G401 (cell line): ENCODE data around the gene NT5C. TPM values are rescaled to one million over a fixed set of nuclear protein-coding genes. Genes with fewer than 3 reads are reported as not detected.
A peak's percentile ranks its signal among the peaks of the same experiment; 100 is the strongest.

Source experiments
- DNase-seq: peaks from one replicate; pipeline ENCODE4 v3.0.0-alpha.2; 2015; ENCODE audit warnings: low spot score
- in situ Hi-C: cut with HindIII; loops from 2 replicates; pipeline ENCODE4 v1.10.0; 2016; ENCODE audit warnings: low sequenced_read_pairs, mixed read lengths
- total RNA-seq: library from RNA; depleted of rRNA; stranded (reverse); fragments of >200 nt; shearing (Covaris generic); gene quantifications from 2 replicates; pipeline ENCODE4 v1.2.3, GENCODE V29; 2014

NT5C gene
- total RNA-seq, 1 experiment from 2014 or later: 104 TPM

DNA sequence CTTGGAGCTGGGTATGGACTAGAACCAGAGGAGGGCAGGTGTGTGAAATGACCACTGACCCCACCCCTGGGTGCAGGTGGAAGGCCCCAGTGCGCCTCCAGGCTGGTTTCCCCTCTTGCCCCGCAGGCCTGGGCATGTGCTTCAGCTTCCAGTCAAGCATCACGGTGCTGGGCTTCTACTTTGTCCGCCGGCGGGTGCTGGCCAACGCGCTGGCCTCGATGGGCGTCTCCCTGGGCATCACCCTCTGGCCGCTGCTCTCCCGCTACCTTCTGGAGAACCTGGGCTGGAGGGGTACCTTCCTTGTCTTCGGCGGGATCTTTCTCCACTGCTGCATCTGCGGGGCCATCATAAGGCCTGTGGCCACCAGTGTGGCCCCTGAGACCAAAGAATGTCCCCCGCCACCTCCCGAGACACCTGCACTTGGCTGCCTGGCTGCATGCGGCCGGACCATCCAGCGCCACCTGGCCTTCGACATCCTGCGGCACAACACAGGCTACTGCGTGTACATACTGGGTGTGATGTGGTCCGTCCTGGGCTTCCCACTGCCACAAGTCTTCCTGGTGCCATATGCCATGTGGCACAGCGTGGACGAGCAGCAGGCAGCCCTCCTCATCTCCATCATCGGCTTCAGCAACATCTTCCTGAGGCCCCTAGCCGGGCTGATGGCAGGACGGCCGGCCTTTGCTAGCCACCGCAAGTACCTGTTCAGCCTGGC, 31.5 kb downstream of the NT5C start:
- in situ Hi-C loops: no loop called here
- DNase-seq: no peak

DNA sequence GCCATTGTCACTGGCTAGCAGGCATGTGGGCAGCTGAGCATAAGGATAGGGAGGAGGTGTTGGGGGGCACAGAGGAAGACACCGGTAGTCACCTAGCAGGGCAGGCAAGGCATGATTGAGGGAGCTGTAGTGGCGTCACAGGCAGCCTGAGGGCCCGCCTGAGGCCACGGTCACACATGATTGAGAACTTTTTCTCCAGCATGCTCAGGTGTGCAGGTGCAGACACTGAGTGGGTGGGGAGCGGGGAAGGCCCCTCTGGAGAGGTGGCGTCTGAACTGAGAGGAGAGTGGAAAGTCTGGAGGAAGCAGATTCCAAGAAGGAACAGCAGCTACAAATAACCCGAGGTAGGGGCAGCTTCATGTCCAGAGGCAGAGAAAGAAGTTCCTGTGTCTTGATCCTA, 32.7 kb downstream of the NT5C start:
- in situ Hi-C loops: no loop called here

DNA sequence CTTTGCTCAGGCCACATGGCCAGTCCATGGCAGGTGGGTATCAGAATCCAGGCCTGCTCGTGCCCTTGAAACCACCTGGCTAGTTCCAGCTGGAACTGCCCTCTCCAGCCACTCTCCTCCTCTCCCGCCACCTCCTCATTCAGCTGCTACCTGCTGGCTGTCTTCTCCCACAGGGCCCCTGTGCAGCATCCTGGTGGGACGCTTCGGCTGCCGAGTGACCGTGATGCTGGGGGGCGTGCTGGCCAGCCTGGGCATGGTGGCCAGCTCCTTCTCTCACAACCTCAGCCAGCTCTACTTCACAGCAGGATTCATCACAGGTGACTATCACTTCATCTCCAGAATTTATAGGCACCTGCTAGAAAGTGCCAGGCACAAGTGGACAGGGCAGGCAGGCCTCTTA, 33.7 kb downstream of the NT5C start:
- in situ Hi-C loops: no loop called here

More for the DNA sequence above, 32.7 kb downstream of the NT5C start:
- DNase-seq: no peak

DNA sequence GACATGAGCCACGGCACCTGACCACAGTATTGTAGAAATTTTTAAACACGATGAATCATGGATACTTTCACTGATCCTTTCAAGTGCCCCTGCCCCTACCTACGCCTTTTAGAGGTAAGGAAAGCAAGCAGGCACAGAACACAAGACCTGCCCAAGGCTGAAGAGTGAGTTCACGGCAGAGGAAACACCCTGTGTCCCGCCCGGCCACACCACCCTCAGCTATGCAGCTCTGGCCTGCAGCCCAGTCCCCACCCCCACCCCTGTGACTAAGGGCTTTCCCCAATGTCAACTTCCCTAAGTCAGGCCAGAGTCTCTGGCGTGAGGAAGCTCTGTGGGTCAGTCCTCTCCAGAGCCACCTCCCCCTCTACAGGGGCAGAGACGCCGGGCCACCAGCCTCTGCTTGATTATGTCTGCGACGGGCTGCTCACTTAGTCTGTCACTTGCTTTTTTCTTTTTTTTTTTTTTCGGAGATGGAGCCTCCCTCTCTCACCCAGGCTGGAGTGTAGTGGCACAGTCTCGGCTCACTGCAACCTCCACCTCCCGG, 35.4 kb downstream of the NT5C start:
- in situ Hi-C loops: no loop called here
- DNase-seq: no peak

More for the DNA sequence above, 33.7 kb downstream of the NT5C start:
- DNase-seq: no peak

DNA sequence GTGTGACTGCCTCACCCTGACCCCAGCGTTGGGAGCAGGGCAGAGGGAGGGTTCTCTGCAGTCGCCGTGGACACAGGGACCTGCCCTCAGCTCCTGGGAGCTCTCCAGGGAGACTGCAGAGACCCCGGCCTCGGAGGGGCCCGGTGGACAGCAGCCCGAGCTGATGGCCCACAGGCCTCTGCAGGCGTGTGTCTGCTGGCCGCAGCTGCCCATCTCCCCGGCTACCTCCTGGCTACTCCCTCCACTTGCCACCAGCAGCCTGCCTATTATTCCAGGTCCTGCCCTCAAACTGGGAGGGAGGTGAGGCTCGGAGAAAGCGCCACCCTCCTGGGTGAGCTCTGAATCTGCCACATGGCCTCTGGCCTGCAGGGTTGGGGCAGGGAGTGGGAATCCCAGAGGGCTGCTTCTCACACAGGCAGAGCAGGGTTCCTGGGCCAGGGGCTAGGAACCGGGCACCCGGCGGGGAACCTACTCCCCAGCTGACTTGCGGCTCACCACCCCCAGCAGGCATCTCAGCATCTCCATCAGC, 36.6 kb downstream of the NT5C start:
- in situ Hi-C loops: no loop called here
- DNase-seq: no peak

DNA sequence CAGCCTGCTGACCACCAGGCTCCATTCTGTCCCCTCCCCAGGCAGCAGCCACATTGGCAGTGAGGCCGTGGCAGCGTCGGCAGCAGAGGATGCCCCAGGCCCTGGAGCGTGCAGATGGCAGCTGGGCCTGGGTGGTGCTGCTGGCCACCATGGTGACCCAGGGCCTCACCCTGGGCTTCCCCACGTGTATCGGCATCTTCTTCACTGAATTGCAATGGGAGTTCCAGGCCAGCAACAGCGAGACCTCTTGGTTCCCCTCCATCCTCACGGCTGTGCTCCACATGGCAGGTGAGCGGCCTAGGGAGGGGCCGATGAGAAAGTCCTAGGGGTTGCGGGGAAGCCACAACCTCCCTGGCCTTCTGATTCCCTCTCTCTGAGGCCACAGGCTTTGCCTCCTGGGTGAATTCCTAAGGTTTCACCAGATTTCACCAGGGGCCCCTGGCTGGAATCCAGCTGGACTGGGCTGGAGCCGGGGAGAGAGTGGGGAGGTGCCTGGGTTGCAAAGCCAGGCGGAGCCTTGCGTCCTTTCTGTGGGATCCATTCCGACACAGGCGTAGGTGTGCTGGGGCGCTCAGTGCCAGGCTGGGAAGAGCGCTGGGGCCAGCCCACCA, 37.9 kb downstream of the NT5C start:
- no peak for DNase-seq
- in situ Hi-C loops: no loop called here

DNA sequence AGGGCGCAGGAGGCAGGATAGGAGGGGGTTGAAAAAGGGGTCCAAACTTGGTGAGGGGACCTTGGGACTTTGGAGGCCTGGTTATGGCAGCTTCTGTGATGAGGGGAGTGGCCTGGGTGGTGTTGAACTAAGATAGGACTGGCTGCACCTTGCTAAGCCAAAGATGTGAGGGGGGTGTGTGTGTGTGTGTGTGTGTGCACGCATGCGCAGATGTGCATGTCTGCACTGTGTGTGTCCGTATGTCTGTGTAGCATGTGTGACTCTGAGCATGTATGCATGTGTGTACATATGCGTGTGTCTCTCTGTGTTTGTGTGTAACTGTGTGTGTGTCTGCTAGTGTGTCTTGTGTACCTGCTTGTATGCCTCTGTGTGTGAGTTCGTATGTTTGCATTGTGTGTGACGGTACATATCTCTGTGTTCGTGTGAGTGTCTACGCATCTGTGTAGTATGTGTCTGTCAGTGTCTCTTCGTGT, 39.7 kb downstream of the NT5C start:
- no peak for DNase-seq
- in situ Hi-C loops: no loop called here

DNA sequence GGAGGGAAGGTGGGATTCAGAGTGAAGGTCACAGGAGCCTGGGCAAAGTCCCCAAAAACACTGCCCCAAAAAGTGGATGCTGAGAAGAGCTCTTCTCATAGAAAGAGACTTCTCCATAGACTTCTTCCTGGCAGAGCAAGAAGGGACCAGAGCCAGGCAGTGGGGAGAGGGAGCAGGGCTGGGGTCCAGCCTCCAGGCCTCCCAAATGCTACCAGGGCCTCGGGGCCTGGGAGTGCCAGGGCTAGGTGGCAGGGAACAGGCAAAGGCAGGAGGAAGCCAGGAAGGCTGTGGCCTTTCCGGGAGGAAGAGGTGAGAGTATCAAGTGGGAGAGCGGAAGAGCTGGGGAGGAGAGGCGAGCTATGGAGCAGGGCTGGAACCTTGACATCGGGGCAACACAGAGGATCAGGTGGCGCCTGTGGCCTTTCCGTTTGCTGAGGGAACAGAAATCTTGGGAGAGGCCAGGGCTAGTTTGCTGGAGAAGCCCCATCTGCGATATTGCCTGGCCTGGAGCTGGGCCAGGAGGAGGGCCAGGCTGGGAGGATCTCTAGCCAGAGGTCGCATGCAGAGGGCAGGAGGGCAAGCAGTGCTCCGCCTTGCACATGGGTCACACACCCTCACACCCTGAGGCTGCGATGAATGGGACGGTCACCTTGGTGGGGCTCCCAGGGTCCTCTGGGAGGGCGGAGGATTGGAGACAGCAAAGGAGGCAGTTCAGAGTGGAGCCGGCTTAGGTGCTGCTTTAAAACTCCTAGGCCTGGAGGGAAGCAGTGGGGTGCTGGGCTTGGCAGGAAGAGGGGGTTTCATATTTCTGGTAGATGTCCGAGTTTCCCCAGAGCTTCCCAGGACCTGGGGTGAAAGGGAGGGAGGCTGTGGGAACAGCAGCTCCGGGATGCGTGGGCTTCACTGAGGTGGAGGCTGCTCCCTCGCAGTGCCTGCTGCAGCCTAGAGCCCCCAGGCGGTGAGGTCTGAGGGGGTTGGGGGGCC, 40.4 kb downstream of the NT5C start:
- no peak for DNase-seq
- in situ Hi-C loops: no loop called here

DNA sequence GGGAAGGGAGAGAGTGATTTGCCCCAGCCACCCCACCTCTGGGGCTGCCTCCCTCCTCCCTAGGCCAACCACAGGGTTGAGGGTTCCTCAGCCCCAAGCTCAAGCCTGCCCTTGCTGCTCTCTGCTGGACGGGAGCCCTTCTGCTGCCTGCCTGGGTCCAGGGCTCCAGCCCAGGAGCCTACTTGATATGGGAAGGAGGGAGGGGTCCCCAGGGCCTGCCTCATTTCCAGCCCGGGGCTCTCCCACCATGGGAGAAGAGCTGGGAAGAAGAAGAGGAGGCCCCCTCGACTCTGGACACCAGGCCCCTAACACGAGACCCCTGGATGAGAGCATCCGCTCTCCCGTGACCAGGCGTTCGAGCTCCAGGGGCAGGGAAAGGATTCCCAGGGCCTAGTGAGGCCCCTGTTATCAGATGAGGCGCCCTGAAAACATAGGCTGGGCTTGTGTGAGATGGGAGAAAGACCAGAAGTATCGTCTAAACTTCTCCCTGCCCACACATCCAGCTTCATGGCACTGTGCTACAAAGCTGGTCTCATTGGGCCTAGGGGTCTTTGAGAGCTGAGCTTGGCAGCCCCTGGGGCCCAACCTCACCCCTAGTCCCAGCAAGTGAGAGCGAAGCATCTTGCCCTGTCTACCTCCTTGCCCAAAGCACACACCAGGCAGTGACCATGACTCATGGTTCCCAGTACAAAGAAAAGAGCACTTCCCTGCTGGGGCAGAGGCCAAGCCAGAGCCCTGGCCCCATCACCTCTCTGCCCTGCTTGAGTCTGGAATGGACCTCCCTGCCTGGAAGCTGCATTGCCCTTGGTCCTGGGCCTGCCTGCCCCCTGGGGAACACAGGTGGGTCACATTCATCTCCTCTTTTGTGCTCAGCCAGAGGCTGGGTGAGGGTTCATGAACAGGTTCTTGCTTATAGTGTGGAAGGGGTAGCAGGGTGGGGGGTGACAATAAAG, 42.8 kb downstream of the NT5C start:
- DNase-seq: no peak
- in situ Hi-C loops: no loop called here

DNA sequence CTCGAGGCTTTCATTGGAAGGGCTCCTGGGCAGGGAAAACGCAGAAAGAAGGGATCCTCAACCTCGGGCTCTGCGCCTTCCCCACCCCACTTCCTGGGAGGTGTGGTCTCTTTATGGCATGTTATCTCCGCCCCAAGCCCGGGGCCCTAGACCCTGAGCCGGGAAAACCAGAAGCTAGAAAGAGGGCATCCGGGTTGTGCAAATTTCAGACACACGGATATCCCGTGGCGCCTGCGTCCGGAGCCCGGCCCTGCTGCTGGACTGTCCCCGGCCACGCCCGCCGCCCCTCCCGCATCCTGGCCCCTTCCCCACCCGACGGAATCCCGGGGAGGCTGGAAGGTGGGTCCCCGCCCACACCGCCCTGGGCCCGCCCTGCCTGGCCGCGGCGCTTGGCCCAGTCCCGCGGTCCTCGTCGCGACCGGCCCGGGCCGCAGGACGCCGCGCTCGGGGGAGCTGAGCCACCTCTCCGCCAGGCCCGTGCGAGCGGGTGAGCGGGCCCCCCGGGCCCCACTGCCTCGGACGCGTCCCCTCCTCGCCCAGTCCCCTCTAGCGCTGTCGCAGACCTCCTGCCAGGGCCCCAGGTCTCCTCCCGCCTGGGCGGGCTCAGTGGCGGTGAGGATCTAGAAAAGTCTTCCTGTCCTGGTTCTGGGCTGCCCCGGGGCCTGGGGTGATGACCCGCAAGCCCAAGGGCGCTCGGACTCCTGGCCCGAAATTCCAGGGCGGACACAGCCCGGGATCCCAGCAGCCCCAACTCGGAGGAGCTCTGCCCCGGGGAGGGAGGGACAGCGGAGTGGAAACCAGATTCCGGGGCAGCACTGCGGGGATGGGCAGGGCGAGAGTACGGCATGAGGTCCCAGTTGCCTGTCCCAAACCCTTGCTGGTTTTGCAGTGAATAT, 43.7 kb downstream of the NT5C start, which contains the start of gene SLC16A5:
SLC16A5 (plus strand) TSS at position 397 of the 896 bp plus-strand sequence. CDS start 5,683 bp downstream, outside the sequence.
- DNase-seq: peak; percentile 69
- in situ Hi-C loops: no loop called here

DNA sequence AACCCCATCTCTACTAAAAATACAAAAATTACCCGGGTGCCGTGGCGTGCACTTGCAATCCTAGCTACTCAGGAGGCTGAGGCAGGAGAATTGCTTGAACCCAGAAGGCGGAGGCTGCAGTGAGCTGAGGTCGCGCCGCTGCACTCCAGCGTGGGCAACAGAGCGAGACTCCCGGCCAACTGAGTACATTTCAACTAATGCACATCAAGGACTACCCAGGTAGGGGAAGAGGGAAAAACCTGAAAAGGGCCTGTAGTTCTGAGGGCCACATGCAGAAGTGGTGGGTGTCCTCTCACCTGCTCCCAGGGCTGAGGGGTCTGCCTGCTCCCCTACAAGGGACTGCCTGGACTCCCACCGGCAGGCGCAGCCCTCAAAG, 44.4 kb downstream of the NT5C start:
- in situ Hi-C loops: no loop called here
- no peak for DNase-seq

DNA sequence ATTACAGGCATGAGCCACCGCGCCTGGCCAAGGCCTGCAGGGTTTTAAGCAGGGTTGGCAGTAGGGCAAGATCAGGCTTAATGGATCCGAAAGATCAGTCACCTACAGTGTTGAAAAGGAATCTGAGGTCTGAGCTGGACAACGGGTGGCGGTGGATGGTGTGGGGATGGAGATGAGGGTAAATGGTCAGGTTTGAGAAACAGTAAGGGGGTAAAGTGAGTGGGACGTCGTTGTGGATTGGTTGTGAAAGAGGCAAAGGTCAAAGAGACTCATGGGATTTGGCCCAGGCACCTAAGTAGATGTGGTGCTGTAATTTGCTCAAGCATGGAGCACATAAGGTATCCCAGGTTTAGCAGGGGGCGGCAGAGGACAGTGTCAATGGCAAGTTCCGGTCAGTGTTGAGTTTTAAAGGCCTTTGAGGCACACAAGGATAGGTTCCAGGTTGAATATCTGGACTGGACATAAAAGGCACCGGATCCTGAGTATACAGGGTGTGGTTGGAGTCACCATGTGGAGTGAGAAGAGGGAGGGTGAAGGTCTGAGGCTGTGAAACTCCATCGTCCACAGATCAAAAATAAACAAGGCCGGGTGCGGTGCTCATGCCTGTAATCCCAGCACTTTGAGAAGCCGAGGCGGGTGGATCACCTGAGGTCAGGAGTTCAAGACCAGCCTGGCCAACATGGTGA, 44.9 kb downstream of the NT5C start:
- DNase-seq: no peak
- in situ Hi-C loops: no loop called here

DNA sequence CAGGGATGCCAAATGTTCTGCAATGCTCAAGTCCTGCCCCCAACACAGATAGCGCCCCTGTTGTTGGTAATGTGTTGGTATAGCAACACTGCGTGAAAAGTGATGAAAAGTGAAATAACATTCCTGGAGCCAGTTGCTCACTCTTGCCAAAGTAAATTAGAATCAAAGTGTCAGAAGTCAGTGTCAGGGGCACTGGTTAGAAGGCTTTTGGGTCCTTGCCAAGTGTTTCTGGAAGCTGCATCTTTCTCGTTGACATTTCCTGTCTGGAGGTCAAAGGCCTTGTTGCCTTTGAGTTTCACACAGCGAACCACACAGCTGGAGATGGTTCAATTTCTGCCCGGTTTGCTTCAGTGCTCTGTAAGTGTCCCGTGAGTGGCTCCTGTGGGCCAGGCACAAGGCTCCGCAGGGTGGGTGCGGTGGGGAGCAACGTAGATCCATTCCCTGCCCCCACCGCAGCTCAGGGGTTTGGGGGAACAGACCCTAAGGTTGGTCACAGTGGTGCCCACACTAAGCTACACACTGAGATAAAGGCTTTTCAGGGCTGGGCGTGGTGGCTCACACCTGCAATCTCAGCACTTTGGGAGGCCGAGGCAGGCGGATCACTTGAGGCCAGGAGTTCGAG, 47.4 kb downstream of the NT5C start:
- in situ Hi-C loops: no loop called here
- no peak for DNase-seq

DNA sequence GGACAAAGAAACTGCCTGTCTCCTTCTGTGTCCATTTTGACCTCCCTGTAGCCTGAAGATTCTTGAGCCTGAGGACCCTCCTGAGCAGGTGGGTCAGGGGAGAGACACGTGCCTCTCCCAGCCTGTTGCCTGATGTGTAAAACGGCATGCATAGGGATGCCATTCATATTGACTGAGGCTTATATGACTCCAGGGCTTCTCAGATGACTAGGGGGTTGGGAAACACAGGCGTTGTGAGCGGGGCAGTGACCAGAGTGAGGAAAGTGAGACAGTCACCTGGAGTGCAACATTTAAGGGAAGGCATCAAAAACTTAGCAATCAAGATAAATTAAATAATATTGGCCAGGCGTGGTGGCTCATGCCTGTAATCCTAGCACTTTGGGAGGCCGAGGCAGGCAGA, 48.9 kb downstream of the NT5C start:
- DNase-seq: no peak
- in situ Hi-C loops: no loop called here

DNA sequence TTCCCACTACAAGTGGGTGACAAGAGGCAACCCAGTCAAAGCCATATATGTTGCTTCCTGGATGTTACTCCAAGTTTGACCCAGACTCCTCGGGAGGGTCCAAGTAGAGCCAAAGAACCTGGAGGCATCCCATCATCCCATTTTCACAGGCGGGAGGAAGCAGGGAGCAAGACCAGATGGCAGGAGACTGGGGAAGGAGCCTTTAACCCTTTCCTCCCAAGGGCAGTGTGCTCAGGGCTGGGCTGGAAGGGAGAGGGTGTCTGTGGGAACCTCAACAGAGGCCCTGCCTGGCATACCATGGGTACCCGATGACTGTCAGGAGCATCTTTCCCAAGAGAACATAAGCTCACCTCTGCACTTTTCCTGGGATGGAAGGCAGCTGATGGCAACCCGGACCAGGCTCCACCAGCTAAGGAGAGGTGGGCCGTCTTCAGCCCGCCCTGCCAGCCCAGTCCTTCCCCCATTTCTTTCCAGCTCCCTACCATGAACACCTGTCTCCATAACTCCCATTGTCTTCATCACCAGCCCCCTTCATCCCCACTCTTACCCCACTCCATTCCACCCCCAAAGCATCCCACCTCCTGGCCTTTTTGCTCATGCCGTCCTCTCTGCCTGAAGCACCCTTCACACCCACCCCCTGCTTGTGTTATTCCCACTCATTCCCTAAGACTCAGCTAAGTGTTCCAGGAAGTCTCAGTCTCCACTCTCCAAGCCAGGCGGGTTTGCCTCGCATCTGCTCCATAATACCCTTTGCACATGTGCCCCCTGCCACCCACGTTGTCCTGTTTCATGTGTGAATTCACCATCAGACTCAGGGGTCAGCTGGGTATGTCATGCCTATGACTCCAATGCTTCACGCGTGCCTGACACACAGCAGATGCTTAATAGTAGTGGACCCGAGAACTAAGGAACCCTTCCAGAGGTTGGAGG, 49.7 kb downstream of the NT5C start:
- in situ Hi-C loops: no loop called here
- DNase-seq: no peak
